ENCODE data around the gene WFS1. TPM values are rescaled to one million over a fixed set of nuclear protein-coding genes. Genes with fewer than 3 reads are reported as not detected.

WFS1 gene
- total RNA-seq, 1 experiment from 2014 or later, result 0.89 TPM

DNA sequence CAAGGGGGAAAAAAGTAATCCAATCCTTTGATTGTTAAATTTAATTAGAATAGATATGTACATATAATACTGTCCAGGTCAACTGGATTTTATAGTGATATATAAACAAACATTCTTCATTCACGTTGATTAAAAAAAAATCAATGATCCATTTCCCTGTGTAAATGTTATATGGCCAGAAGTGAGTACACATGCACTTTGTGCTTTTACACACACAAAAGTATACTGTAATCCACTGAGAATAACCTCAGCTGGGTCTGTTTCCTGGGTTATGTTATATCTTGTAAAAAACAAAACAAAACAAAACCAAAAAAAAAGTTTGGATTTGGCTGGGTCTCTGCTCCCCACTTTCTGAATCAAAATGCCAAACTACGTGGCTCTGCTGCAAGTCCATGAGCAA is 51.7 kb downstream of the WFS1 start:
- H3K79me2 ChIP-seq (ENCODE audit: low read length), result no peaks in the 10 kb centered on the region
- no peaks in the 10 kb centered on the region for H3K4me1 ChIP-seq (ENCODE audit: low read length)
- no peak overlapping the region for H2AFZ ChIP-seq (ENCODE audit: low read length)
- H4K20me1 ChIP-seq (ENCODE audit: insufficient read depth, low read depth, low read length), result 0 out of 2 replicates have a peak, but pooled peaks cover 3% of the 10 kb centered on the region
- H3K9me2 ChIP-seq (replicated peaks; ENCODE audit: insufficient read depth, low read length), result no peaks in the 10 kb centered on the region
- H3K36me3 ChIP-seq (ENCODE audit: insufficient read depth, low read length), result no peaks in the 10 kb centered on the region
- H3K9me3 ChIP-seq (ENCODE audit: low read length), result no peaks in the 10 kb centered on the region
- no peak overlapping the region for H3K27ac ChIP-seq (ENCODE audit: low read length)
- H3K4me3 ChIP-seq (ENCODE audit: low read length), result no peak overlapping the region
- H3K4me2 ChIP-seq (ENCODE audit: low read depth, low read length, poor library complexity, severe bottlenecking), result no peak overlapping the region
- H3K9ac ChIP-seq (ENCODE audit: low read length), result no peak overlapping the region
- H3K27me3 ChIP-seq (ENCODE audit: low read length), result no peaks in the 10 kb centered on the region
- no peak for DNase-seq

DNA sequence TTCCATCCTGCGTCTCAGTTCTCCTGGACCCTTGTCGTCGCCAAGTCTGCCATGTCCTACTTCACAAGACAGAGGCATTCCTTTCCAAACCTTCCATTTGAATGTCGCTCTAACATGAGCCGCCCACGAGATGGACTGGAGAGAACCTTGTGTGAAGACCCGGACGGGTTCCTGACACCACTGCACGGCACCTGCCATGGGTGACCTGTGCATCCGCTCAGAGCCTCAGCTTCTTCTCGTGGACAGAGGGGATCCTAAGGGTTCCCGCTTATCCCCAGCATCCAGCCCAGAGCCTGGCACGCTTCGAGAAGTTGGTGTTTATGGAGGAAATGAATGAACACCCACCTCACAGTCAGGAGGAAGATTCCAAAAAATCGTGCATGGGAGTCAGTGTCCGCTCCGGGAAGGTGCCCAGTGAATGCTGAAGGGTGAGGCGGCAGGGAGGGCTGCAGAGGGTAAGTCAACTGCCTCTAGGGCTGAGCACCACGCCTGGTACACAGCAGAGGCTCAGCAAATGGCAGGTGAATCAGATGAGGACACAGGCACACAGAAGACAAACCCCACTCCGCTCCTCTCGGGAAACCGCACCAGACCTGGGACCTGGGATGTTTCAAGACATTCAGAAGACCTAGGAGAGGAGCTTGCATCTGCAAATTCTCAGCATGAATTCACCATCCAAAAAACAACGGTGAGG is 52.6 kb downstream of the WFS1 start:
- H3K4me3 ChIP-seq (ENCODE audit: low read length), result no peak overlapping the region
- no peak overlapping the region for H2AFZ ChIP-seq (ENCODE audit: low read length)
- no peaks in the 10 kb centered on the region for H3K79me2 ChIP-seq (ENCODE audit: low read length)
- H3K4me2 ChIP-seq (ENCODE audit: low read depth, low read length, poor library complexity, severe bottlenecking), result no peak overlapping the region
- H3K9ac ChIP-seq (ENCODE audit: low read length), result no peak overlapping the region
- no peaks in the 10 kb centered on the region for H3K4me1 ChIP-seq (ENCODE audit: low read length)
- no peak overlapping the region for H3K27ac ChIP-seq (ENCODE audit: low read length)
- no peaks in the 10 kb centered on the region for H3K36me3 ChIP-seq (ENCODE audit: insufficient read depth, low read length)
- no peak for DNase-seq
- H3K9me3 ChIP-seq (ENCODE audit: low read length), result no peaks in the 10 kb centered on the region
- H4K20me1 ChIP-seq (ENCODE audit: insufficient read depth, low read depth, low read length), result peaks cover 6% of the 10 kb centered on the region; the same call in 1 of the 2 replicates
- H3K27me3 ChIP-seq (ENCODE audit: low read length), result no peaks in the 10 kb centered on the region
- no peaks in the 10 kb centered on the region for H3K9me2 ChIP-seq (replicated peaks; ENCODE audit: insufficient read depth, low read length)

GRCh38 chr4:6322761-6323566 is 53.3 kb downstream of the WFS1 start:
- H3K36me3 ChIP-seq (ENCODE audit: insufficient read depth, low read length), result no peaks in the 10 kb centered on the region
- no peaks in the 10 kb centered on the region for H3K27me3 ChIP-seq (ENCODE audit: low read length)
- no peak overlapping the region for H3K4me2 ChIP-seq (ENCODE audit: low read depth, low read length, poor library complexity, severe bottlenecking)
- H3K27ac ChIP-seq (ENCODE audit: low read length), result no peak overlapping the region
- H3K9me3 ChIP-seq (ENCODE audit: low read length), result no peaks in the 10 kb centered on the region
- DNase-seq, result no peak
- H3K9me2 ChIP-seq (replicated peaks; ENCODE audit: insufficient read depth, low read length), result no peaks in the 10 kb centered on the region
- peaks cover 8% of the 10 kb centered on the region for H4K20me1 ChIP-seq (ENCODE audit: insufficient read depth, low read depth, low read length)
- H3K4me1 ChIP-seq (ENCODE audit: low read length), result no peaks in the 10 kb centered on the region
- H3K9ac ChIP-seq (ENCODE audit: low read length), result no peak overlapping the region
- H3K79me2 ChIP-seq (ENCODE audit: low read length), result no peaks in the 10 kb centered on the region
- H3K4me3 ChIP-seq (ENCODE audit: low read length), result no peak overlapping the region
- H2AFZ ChIP-seq (ENCODE audit: low read length), result no peak overlapping the region

DNA sequence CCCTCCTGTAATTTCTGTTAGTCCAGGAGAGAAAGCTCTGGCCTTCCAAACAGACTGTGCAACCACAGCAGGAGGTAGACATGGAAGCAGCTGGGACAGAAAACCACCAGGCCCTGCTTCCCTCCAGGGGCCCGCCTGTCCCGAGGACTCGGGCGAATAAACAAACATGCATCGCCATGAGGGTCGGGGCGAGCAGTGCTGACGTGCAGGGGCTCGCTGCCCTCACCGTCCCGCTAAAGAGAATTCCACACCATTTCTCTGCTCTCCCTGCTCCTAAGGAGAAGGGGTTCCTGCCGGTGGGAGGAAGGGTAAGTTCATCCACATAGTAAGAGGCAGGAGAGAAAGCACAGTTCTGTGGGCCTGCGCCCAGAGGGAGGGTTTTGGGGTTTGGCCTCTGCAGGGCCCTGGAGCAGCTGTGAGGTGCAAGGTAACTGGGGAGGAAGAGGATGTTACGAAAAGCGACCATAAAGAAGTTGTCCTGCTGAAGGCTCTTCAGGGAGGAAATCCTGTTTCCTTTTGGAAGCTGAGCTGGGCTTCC is 54.9 kb downstream of the WFS1 start:
- no peaks in the 10 kb centered on the region for H3K4me1 ChIP-seq (ENCODE audit: low read length)
- no peaks in the 10 kb centered on the region for H3K36me3 ChIP-seq (ENCODE audit: insufficient read depth, low read length)
- no peak overlapping the region for H3K4me2 ChIP-seq (ENCODE audit: low read depth, low read length, poor library complexity, severe bottlenecking)
- DNase-seq, result no peak
- no peaks in the 10 kb centered on the region for H3K9me2 ChIP-seq (replicated peaks; ENCODE audit: insufficient read depth, low read length)
- no peak overlapping the region for H3K27ac ChIP-seq (ENCODE audit: low read length)
- H4K20me1 ChIP-seq (ENCODE audit: insufficient read depth, low read depth, low read length), result peaks cover 8% of the 10 kb centered on the region
- H3K79me2 ChIP-seq (ENCODE audit: low read length), result no peaks in the 10 kb centered on the region
- H3K27me3 ChIP-seq (ENCODE audit: low read length), result no peaks in the 10 kb centered on the region
- no peaks in the 10 kb centered on the region for H3K9me3 ChIP-seq (ENCODE audit: low read length)
- H2AFZ ChIP-seq (ENCODE audit: low read length), result no peak overlapping the region
- no peak overlapping the region for H3K4me3 ChIP-seq (ENCODE audit: low read length)
- no peak overlapping the region for H3K9ac ChIP-seq (ENCODE audit: low read length)

- Histone ChIP-seq H3K27ac (ENCODE audit: low read length) (no peak overlapping the region), H3K9me3 (ENCODE audit: low read length) (no peaks in the 10 kb centered on the region), H3K27me3 (ENCODE audit: low read length) (no peaks in the 10 kb centered on the region), H2AFZ (ENCODE audit: low read length) (no peak overlapping the region), H3K4me1 (ENCODE audit: low read length) (no peaks in the 10 kb centered on the region), H3K9me2 (replicated peaks; ENCODE audit: insufficient read depth, low read length) (no peaks in the 10 kb centered on the region), H4K20me1 (ENCODE audit: insufficient read depth, low read depth, low read length) (peaks cover 8% of the 10 kb centered on the region), H3K9ac (ENCODE audit: low read length) (no peak overlapping the region), H3K79me2 (ENCODE audit: low read length) (no peaks in the 10 kb centered on the region), H3K4me3 (ENCODE audit: low read length) (no peak overlapping the region), H3K4me2 (ENCODE audit: low read depth, low read length, poor library complexity, severe bottlenecking) (no peak overlapping the region), H3K36me3 (ENCODE audit: insufficient read depth, low read length) (no peaks in the 10 kb centered on the region)
- no peak for DNase-seq
These were observed 55.5 kb downstream of the WFS1 start for GRCh38 chr4:6324999-6325787.

GRCh38 chr4:6325788-6326290 is 56.2 kb downstream of the WFS1 start:
- Histone ChIP-seq H3K9me2 (replicated peaks; ENCODE audit: insufficient read depth, low read length) (no peaks in the 10 kb centered on the region), H4K20me1 (ENCODE audit: insufficient read depth, low read depth, low read length) (peaks cover 8% of the 10 kb centered on the region), H3K27ac (ENCODE audit: low read length) (no peak overlapping the region), H3K79me2 (ENCODE audit: low read length) (no peaks in the 10 kb centered on the region), H3K9ac (ENCODE audit: low read length) (no peak overlapping the region), H3K9me3 (ENCODE audit: low read length) (no peaks in the 10 kb centered on the region), H3K4me1 (ENCODE audit: low read length) (no peaks in the 10 kb centered on the region), H3K27me3 (ENCODE audit: low read length) (no peaks in the 10 kb centered on the region), H3K4me3 (ENCODE audit: low read length) (no peak overlapping the region), H3K36me3 (ENCODE audit: insufficient read depth, low read length) (no peaks in the 10 kb centered on the region), H3K4me2 (ENCODE audit: low read depth, low read length, poor library complexity, severe bottlenecking) (no peak overlapping the region), H2AFZ (ENCODE audit: low read length) (no peak overlapping the region)
- no peak for DNase-seq

DNA sequence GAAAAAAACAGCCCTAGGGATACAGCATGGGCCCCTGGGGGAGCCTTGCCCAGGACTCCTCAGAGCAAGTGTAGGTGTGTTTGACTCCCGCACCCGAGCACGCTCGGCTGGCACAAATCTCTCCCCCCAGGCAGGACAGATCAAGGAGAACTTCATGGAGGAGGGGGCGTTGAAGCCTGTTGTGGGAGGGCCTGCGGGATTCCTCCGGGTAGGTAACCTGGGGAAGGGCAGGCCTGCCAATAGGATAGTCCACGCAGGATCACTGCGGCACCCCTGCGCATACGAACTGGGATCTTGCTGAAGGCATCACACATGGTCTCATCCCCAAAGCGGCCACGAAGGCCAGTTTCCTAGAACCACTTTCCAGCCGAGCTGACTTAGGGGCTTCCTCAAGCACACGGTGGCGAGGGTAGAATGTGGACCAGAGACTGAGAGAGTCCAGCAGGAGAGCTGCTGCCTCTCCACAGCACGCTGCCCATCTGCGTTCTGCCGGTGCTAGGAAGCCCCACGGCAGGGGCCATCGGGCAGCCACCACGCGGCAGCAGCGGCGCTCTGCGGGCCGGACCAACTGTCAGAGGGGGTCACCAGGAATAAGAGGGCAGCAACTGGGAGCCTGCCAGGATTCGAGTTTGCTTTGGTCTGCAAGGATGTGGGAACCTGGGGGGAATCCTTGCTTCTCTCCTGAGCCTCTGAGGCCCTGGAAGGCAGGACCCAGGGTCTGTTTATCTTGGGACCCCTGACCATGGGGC is 56.8 kb downstream of the WFS1 start:
- Histone ChIP-seq H3K4me1 (ENCODE audit: low read length) (no peaks in the 10 kb centered on the region), H4K20me1 (ENCODE audit: insufficient read depth, low read depth, low read length) (peaks cover 8% of the 10 kb centered on the region), H3K4me3 (ENCODE audit: low read length) (no peak overlapping the region), H2AFZ (ENCODE audit: low read length) (no peak overlapping the region), H3K27ac (ENCODE audit: low read length) (no peak overlapping the region), H3K27me3 (ENCODE audit: low read length) (no peaks in the 10 kb centered on the region), H3K36me3 (ENCODE audit: insufficient read depth, low read length) (no peaks in the 10 kb centered on the region), H3K4me2 (ENCODE audit: low read depth, low read length, poor library complexity, severe bottlenecking) (no peak overlapping the region), H3K79me2 (ENCODE audit: low read length) (no peaks in the 10 kb centered on the region), H3K9ac (ENCODE audit: low read length) (no peak overlapping the region), H3K9me3 (ENCODE audit: low read length) (no peaks in the 10 kb centered on the region), H3K9me2 (replicated peaks; ENCODE audit: insufficient read depth, low read length) (no peaks in the 10 kb centered on the region)
- DNase-seq, result no peak

All from Karpas-422 (cell line).